Panc1 (cell line): ENCODE results near the gene CCDC187. TPM values are rescaled to one million over a fixed set of nuclear protein-coding genes. Genes with fewer than 3 reads are reported as not detected.

Source experiments
- ATAC-seq: fragments of 200-7000 bp; cut with Tn5 transposase; 2 replicates; pipeline ENCODE4 v1.9.1; 2020; ENCODE audit warnings: mild to moderate bottlenecking, moderate library complexity
- BruUV-seq: library from RNA; stranded (reverse); fragments of 400-500 nt; replicated peaks from 2 replicates; lab custom pipeline; 2021; lab: Mats Ljungman, UMichigan
- CTCF ChIA-PET: fragments of 300-600 bp; sonication (Branson Sonifier 250); formaldehyde crosslinking; loops from one replicate; lab custom pipeline; 2022; ENCODE audit warnings: antibody characterized with exemption; lab: Charles Lee
- POLR2A ChIA-PET: fragments of 300-600 bp; sonication (Branson Sonifier 250); formaldehyde crosslinking; loops from one replicate; lab custom pipeline; 2022; ENCODE audit warnings: antibody characterized with exemption; lab: Charles Lee
- DNase-seq: peaks from one replicate; pipeline ENCODE4 v3.0.0-alpha.2; 2010; ENCODE audit warnings: low read depth, low spot score
- H3K27ac ChIP-seq: 2 replicates; pipeline ENCODE4 v1.5.1; 2011; ENCODE audit warnings: mild to moderate bottlenecking, low read length, inconsistent platforms
- H3K27me3 ChIP-seq: fragments of 200-500 bp; sonication (Bioruptor generic); 2 replicates; pipeline ENCODE4 v1.6.0; 2014; ENCODE audit warnings: low read length, inconsistent platforms; ENCODE audit not compliant: control insufficient read depth, insufficient read depth
- H3K36me3 ChIP-seq: fragments of 200-500 bp; sonication (Bioruptor generic); 2 replicates; pipeline ENCODE4 v1.5.1; 2014; ENCODE audit warnings: inconsistent platforms, mild to moderate bottlenecking, low read length, moderate library complexity; ENCODE audit not compliant: control insufficient read depth, insufficient read depth
- H3K4me1 ChIP-seq: 2 replicates; pipeline ENCODE4 v1.5.1; 2011; ENCODE audit warnings: inconsistent platforms, mild to moderate bottlenecking, low read length, moderate library complexity; ENCODE audit not compliant: control insufficient read depth, insufficient read depth
- H3K4me3 ChIP-seq, 2 experiments: 2 replicates each; pipeline ENCODE4 v1.5.1; 2011 to 2012; ENCODE audit warnings: low read depth in 2 of 2, low read length in 2 of 2, mild to moderate bottlenecking in 2 of 2, inconsistent platforms in 1 of 2, moderate library complexity in 1 of 2
- H3K9me3 ChIP-seq: fragments of 200-500 bp; sonication (Bioruptor generic); 2 replicates; pipeline ENCODE4 v1.5.1; 2014; ENCODE audit warnings: low read depth, mild to moderate bottlenecking, inconsistent platforms, low read length, moderate library complexity; ENCODE audit not compliant: control insufficient read depth, insufficient read depth
- CTCF ChIP-seq: fragments of 450-650 bp; IDR thresholded peaks from 2 replicates; pipeline ENCODE4 v1.5.1; 2017; ENCODE audit warnings: mild to moderate bottlenecking
- POLR2AphosphoS5 ChIP-seq: IDR thresholded peaks from 2 replicates; pipeline ENCODE4 v1.6.1; 2012; ENCODE audit warnings: mild to moderate bottlenecking, low read depth, low read length, moderate library complexity
- SIN3A ChIP-seq: IDR thresholded peaks from 2 replicates; pipeline ENCODE4 v1.6.1; 2012; ENCODE audit warnings: low read depth, mild to moderate bottlenecking, low read length, moderate library complexity, borderline replicate concordance; ENCODE audit not compliant: insufficient read depth
- TCF7L2 ChIP-seq: IDR thresholded peaks from 2 replicates; pipeline ENCODE4 v1.6.1; 2011; ENCODE audit warnings: mild to moderate bottlenecking, low read depth, low read length, inconsistent platforms
- in situ Hi-C: cut with HindIII; loops from 2 replicates; pipeline ENCODE4 v1.10.0; 2016; ENCODE audit warnings: low sequenced_read_pairs, low pct_unique_long_range_greater_than_20kb
- intact Hi-C: fragments of 100-400 bp; cut with micrococcal nuclease; formaldehyde crosslinking; loops from one replicate; pipeline ENCODE4 v1.10.0; 2022; ENCODE audit not compliant: unreplicated experiment
- total RNA-seq: library from RNA; stranded (reverse); gene quantifications from one replicate; pipeline ENCODE4 v1.2.1, GENCODE V29; 2021; ENCODE audit not compliant: unreplicated experiment
- TF ChIP-seq, protein P1 (sequence below), 2 experiments: IDR thresholded peaks; 2 replicates each; pipeline ENCODE4 v1.6.1; 2011 to 2012; ENCODE audit warnings: low read depth in 2 of 2, control low read depth in 1 of 2, low read length in 1 of 2, mild to moderate bottlenecking in 1 of 2, moderate library complexity in 1 of 2; ENCODE audit not compliant: insufficient read depth in 1 of 2

The CCDC187 gene
- total RNA-seq, 1 experiment from 2014 or later, result not detected

GRCh38 chr9:136264031-136264430, 39.9 kb downstream of the CCDC187 start:
- Histone ChIP-seq H3K27me3 (no peaks in the 10 kb centered on the region), H3K9me3 (no peaks in the 10 kb centered on the region), H3K4me1 (no peaks in the 10 kb centered on the region; the same call in 1 of the 2 replicates), H3K4me3 (no peak overlapping the region), H3K36me3 (no peaks in the 10 kb centered on the region), H3K27ac (no peak overlapping the region)
- TF ChIP-seq SIN3A (no peak), CTCF (no peak), POLR2AphosphoS5 (no peak), TCF7L2 (no peak)
- TF ChIP-seq, protein P1, sequence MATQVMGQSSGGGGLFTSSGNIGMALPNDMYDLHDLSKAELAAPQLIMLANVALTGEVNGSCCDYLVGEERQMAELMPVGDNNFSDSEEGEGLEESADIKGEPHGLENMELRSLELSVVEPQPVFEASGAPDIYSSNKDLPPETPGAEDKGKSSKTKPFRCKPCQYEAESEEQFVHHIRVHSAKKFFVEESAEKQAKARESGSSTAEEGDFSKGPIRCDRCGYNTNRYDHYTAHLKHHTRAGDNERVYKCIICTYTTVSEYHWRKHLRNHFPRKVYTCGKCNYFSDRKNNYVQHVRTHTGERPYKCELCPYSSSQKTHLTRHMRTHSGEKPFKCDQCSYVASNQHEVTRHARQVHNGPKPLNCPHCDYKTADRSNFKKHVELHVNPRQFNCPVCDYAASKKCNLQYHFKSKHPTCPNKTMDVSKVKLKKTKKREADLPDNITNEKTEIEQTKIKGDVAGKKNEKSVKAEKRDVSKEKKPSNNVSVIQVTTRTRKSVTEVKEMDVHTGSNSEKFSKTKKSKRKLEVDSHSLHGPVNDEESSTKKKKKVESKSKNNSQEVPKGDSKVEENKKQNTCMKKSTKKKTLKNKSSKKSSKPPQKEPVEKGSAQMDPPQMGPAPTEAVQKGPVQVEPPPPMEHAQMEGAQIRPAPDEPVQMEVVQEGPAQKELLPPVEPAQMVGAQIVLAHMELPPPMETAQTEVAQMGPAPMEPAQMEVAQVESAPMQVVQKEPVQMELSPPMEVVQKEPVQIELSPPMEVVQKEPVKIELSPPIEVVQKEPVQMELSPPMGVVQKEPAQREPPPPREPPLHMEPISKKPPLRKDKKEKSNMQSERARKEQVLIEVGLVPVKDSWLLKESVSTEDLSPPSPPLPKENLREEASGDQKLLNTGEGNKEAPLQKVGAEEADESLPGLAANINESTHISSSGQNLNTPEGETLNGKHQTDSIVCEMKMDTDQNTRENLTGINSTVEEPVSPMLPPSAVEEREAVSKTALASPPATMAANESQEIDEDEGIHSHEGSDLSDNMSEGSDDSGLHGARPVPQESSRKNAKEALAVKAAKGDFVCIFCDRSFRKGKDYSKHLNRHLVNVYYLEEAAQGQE (IDR thresholded peaks at IDR 0.05; ENCODE audit: insufficient read depth in 1 of 2, low read depth in 2 of 2, low read length in 1 of 2), result no peak
- DNase-seq (no peak), ATAC-seq (no peak)
- POLR2A ChIA-PET, result interaction anchor here (0.7 kb wide), 1 partner anchor 102 kb away, joined by 3 read pairs; no protein-coding TSS in a partner anchor
- BruUV-seq, result no TSS peak
- in situ Hi-C loops, result no loop called here
- intact Hi-C loops, result no loop called here
- CTCF ChIA-PET, result no interaction called here

GRCh38 chr9:136262671-136263178, 41.2 kb downstream of the CCDC187 start:
- no peaks in the 10 kb centered on the region for H3K27me3 ChIP-seq
- TF ChIP-seq TCF7L2 (no peak), POLR2AphosphoS5 (no peak), SIN3A (no peak), CTCF (no peak)
- TF ChIP-seq, protein P1 (IDR thresholded peaks at IDR 0.05; ENCODE audit: insufficient read depth in 1 of 2, low read depth in 2 of 2, low read length in 1 of 2), result no peak
- no peak overlapping the region for H3K4me3 ChIP-seq
- H3K4me1 ChIP-seq, result no peaks in the 10 kb centered on the region; the same call in 1 of the 2 replicates
- CTCF ChIA-PET, result no interaction called here
- intact Hi-C loops (no loop called here), in situ Hi-C loops (no loop called here)
- no TSS peak for BruUV-seq
- H3K9me3 ChIP-seq, result no peaks in the 10 kb centered on the region
- no peak overlapping the region for H3K27ac ChIP-seq
- no peaks in the 10 kb centered on the region for H3K36me3 ChIP-seq
- no peak for DNase-seq
- POLR2A ChIA-PET, result interaction anchor here (0.6 kb wide), 1 partner anchor 179 kb away, joined by 3 read pairs; no protein-coding TSS in a partner anchor
- no peak for ATAC-seq
